WERI-Rb-1 (cell line): ENCODE data around the gene SH3PXD2A.
"Not testable (repeated sequence)": the region's sequence is repeated elsewhere in the genome, so short reads cannot be mapped to it uniquely, and the experiment has no call there.

ENCODE experiments used
- DNase-seq: peaks from one replicate; pipeline ENCODE4 v3.0.0-alpha.2; 2020
- H3K27ac ChIP-seq: fragments of 250-450 bp; sonication (Bioruptor Pico); 2 replicates; pipeline ENCODE4 v1.5.1; 2020; ENCODE audit warnings: mild to moderate bottlenecking, moderate library complexity
- H3K27me3 ChIP-seq: fragments of 250-450 bp; sonication (Bioruptor Pico); 2 replicates; pipeline ENCODE4 v1.5.1; 2021; ENCODE audit warnings: mild to moderate bottlenecking, low read depth, moderate library complexity; ENCODE audit not compliant: insufficient read depth, severe bottlenecking
- H3K36me3 ChIP-seq: fragments of 250-450 bp; sonication (Bioruptor Pico); 2 replicates; pipeline ENCODE4 v1.5.1; 2020; ENCODE audit warnings: mild to moderate bottlenecking, moderate library complexity
- H3K4me3 ChIP-seq: 2 replicates; pipeline ENCODE4 v1.5.1; 2011; ENCODE audit warnings: low read depth, mild to moderate bottlenecking, control low read depth, low read length
- H3K9me3 ChIP-seq: fragments of 250-450 bp; sonication (Bioruptor Pico); 2 replicates; pipeline ENCODE4 v1.5.1; 2021; ENCODE audit warnings: mild to moderate bottlenecking, moderate library complexity; ENCODE audit not compliant: severe bottlenecking
- CTCF ChIP-seq: IDR thresholded peaks from 2 replicates; pipeline ENCODE4 v1.5.1; 2011; ENCODE audit warnings: low read depth, mild to moderate bottlenecking, control low read depth, inconsistent platforms, low read length

Gene SH3PXD2A

GRCh38 chr10:103847346-103847745 lies 8.0 kb downstream of the SH3PXD2A start:
- H3K9me3 ChIP-seq: no peaks in the 10 kb centered on the region
- no peaks in the 10 kb centered on the region for H3K36me3 ChIP-seq
- no peak overlapping the region for H3K4me3 ChIP-seq
- TF ChIP-seq CTCF: no peak
- no peak for DNase-seq
- H3K27ac ChIP-seq: no peak overlapping the region
- no peaks in the 10 kb centered on the region for H3K27me3 ChIP-seq

GRCh38 chr10:103845972-103846371 lies 9.4 kb downstream of the SH3PXD2A start:
- Histone ChIP-seq H3K27ac (no peak overlapping the region), H3K4me3 (no peak overlapping the region), H3K9me3 (no peaks in the 10 kb centered on the region), H3K36me3 (no peaks in the 10 kb centered on the region), H3K27me3 (no peaks in the 10 kb centered on the region)
- no peak for DNase-seq
- no peak for TF ChIP-seq CTCF

GRCh38 chr10:103845346-103845745 lies 10.0 kb downstream of the SH3PXD2A start:
- H3K27me3 ChIP-seq, DNase-seq, H3K36me3 ChIP-seq, H3K9me3 ChIP-seq, H3K27ac ChIP-seq, H3K4me3 ChIP-seq: not testable (repeated sequence)

GRCh38 chr10:103843854-103844570 lies 11.4 kb downstream of the SH3PXD2A start:
- no peak for TF ChIP-seq CTCF
- Histone ChIP-seq H3K27me3 (no peaks in the 10 kb centered on the region), H3K4me3 (no peak overlapping the region), H3K27ac (no peak overlapping the region), H3K9me3 (no peaks in the 10 kb centered on the region), H3K36me3 (no peaks in the 10 kb centered on the region)
- DNase-seq: no peak

- TF ChIP-seq CTCF: no peak
- H3K4me3 ChIP-seq: no peak overlapping the region
- no peaks in the 10 kb centered on the region for H3K9me3 ChIP-seq
- DNase-seq: no peak
- no peak overlapping the region for H3K27ac ChIP-seq
- no peaks in the 10 kb centered on the region for H3K36me3 ChIP-seq
- no peaks in the 10 kb centered on the region for H3K27me3 ChIP-seq
These were observed 12.3 kb downstream of the SH3PXD2A start for GRCh38 chr10:103843045-103843444.

- Histone ChIP-seq H3K27me3 (no peaks in the 10 kb centered on the region), H3K4me3 (no peak overlapping the region), H3K9me3 (no peaks in the 10 kb centered on the region), H3K36me3 (no peaks in the 10 kb centered on the region), H3K27ac (no peak overlapping the region)
- TF ChIP-seq CTCF: no peak
- no peak for DNase-seq
These were observed 12.8 kb downstream of the SH3PXD2A start for GRCh38 chr10:103842605-103843004.
